Glutamatergic neuron (in vitro differentiated cells): ENCODE measurements around the gene QRFP. TPM values are rescaled to one million over a fixed set of nuclear protein-coding genes. Genes with fewer than 3 reads are reported as not detected.

ENCODE experiments used
- DNase-seq: peaks from one replicate; pipeline ENCODE4 v3.0.0; 2022
- H3K27ac Mint-ChIP-seq: one replicate; pipeline ENCODE4 v1.8.0; 2020; ENCODE audit warnings: mild to moderate bottlenecking, mixed read lengths, inconsistent platforms; ENCODE audit not compliant: unreplicated experiment
- H3K27me3 Mint-ChIP-seq: one replicate; pipeline ENCODE4 v1.8.0; 2020; ENCODE audit warnings: mild to moderate bottlenecking, moderate library complexity, mixed read lengths, inconsistent platforms; ENCODE audit not compliant: unreplicated experiment
- H3K36me3 Mint-ChIP-seq: one replicate; pipeline ENCODE4 v1.8.0; 2020; ENCODE audit warnings: mild to moderate bottlenecking, mixed read lengths, inconsistent platforms; ENCODE audit not compliant: unreplicated experiment
- H3K4me1 Mint-ChIP-seq: one replicate; pipeline ENCODE4 v1.8.0; 2020; ENCODE audit warnings: mild to moderate bottlenecking, low read depth, mixed read lengths, inconsistent platforms; ENCODE audit not compliant: unreplicated experiment
- H3K4me3 Mint-ChIP-seq: one replicate; pipeline ENCODE4 v1.8.0; 2020; ENCODE audit warnings: mild to moderate bottlenecking, mixed read lengths, inconsistent platforms; ENCODE audit not compliant: unreplicated experiment
- H3K9me3 Mint-ChIP-seq: one replicate; pipeline ENCODE4 v1.8.0; 2020; ENCODE audit warnings: mild to moderate bottlenecking, moderate library complexity, mixed read lengths, inconsistent platforms; ENCODE audit not compliant: unreplicated experiment
- CTCF ChIP-seq: fragments of 200-600 bp; sonication (generic); IDR thresholded peaks from one replicate; pipeline ENCODE4 v1.5.0; 2021; ENCODE audit not compliant: partially characterized antibody, unreplicated experiment
- total RNA-seq: library from RNA; stranded (reverse); fragmentation: NEBNext Ultra II Directional; extraction: Animal tissue kit (Norgen Biotek cat#: 25700); gene quantifications from one replicate; pipeline ENCODE4 v1.2.1, GENCODE V29; 2021; ENCODE audit not compliant: unreplicated experiment

The QRFP gene
- total RNA-seq, 1 donor from 2014 or later: not detected

GRCh38 chr9:130942679-130943078 is 46.1 kb upstream of the QRFP start:
- Mint-ChIP-seq H3K27ac (no peak overlapping the region), H3K36me3 (no peaks in the 10 kb centered on the region), H3K27me3 (peaks cover 9% of the 10 kb centered on the region), H3K9me3 (peaks cover 3% of the 10 kb centered on the region), H3K4me3 (no peak overlapping the region), H3K4me1 (peaks cover 2% of the 10 kb centered on the region)
- no peak for DNase-seq
- TF ChIP-seq CTCF: no peak

DNA sequence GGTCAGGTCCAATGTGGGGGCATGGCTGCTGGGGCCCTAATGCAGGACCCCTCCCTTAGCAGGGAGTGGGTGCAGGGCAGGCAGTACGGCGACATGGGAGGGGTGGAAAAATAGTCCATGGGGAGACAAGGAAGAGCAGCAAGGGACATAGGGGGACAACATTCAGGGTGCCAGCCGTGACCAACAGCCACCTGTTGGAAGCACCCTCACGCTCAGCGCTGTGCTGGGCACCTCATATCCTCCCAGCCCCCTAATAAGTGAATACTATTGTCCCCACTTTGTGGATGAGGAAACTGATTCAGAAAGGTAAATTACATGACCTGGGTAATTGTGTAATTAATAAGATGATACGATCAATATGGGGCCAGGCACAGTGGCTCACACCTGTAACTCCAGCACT is 45.5 kb upstream of the QRFP start:
- TF ChIP-seq CTCF: no peak
- H3K4me1 Mint-ChIP-seq: peaks cover 2% of the 10 kb centered on the region
- peaks cover 5% of the 10 kb centered on the region for H3K9me3 Mint-ChIP-seq
- H3K27ac Mint-ChIP-seq: no peak overlapping the region
- H3K4me3 Mint-ChIP-seq: no peak overlapping the region
- no peak for DNase-seq
- H3K27me3 Mint-ChIP-seq: peaks cover 12% of the 10 kb centered on the region
- no peaks in the 10 kb centered on the region for H3K36me3 Mint-ChIP-seq

- Mint-ChIP-seq H3K27me3 (peaks cover 16% of the 10 kb centered on the region), H3K4me1 (peaks cover 6% of the 10 kb centered on the region), H3K36me3 (no peaks in the 10 kb centered on the region), H3K27ac (peak overlapping the region; percentile 22), H3K4me3 (peak overlapping the region; percentile 11), H3K9me3 (peaks cover 7% of the 10 kb centered on the region)
- TF ChIP-seq CTCF: peak; percentile 91
- peak; percentile 78 for DNase-seq
Measured at GRCh38 chr9:130940693-130941576, 44.3 kb upstream of the QRFP start.

DNA sequence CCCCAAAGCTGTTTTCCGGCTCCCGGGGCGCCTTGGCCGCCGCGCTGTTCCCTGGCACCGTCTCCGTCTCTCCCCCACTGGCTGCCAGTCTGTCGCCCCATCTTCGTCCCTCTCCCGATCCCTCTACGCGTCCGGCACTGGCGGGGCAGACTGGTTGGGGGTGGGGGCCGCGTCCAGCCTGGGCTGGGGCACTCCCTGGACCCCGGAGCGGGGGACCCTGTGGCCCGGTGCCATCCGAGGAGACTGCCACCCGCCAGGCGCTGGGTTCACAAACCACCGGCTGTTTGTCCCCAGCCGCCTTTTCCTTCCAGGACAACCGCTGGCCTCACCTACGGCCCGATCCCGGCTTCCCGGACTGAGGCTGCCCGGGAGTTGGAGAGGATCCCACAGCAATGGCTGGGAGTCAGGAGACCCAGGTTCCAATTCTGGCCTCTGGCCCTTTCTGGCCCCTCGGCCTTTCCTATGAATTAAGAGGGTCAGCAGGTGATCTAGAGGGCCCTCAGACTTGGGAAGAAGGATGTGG is 43.5 kb upstream of the QRFP start:
- Mint-ChIP-seq H3K36me3 (no peaks in the 10 kb centered on the region), H3K27ac (no peak overlapping the region), H3K27me3 (peaks cover 16% of the 10 kb centered on the region), H3K4me3 (no peak overlapping the region), H3K4me1 (peaks cover 6% of the 10 kb centered on the region), H3K9me3 (peaks cover 9% of the 10 kb centered on the region)
- no peak for TF ChIP-seq CTCF
- DNase-seq: no peak

DNA sequence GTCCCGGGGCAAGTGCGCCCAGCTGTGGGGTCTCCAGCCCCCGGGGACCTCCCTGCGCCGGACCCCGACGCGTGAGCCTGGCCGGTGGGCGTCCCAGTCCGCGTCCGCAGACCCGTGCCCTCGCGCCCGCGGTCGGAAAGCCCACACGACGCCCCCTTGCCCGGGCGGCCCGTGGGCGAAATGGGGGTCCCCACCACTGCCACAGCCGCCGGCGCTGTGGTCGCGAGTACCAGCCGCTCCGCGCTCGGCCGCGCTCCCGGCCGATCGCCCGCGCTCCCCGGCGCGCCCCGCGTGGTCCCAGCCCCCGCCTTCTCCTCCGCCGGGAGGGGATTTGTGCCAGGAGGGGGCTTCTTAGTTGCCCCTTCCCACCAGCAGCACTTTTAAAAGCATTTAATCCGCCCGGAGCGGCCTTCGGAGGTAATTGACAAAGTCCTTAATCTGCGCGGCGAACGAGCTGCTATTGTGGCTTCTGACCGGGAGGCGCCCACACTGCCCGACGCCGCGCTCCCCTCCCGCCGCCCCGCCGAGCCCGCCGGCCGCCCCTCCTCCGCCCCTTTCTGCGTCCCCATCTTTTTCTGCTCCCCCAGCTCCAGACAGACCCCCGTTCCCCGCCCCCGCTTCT is 42.9 kb upstream of the QRFP start:
- TF ChIP-seq CTCF: peak; percentile 5
- Mint-ChIP-seq H3K27ac (no peak overlapping the region), H3K36me3 (no peaks in the 10 kb centered on the region), H3K9me3 (peaks cover 10% of the 10 kb centered on the region), H3K27me3 (peaks cover 21% of the 10 kb centered on the region), H3K4me1 (peaks cover 9% of the 10 kb centered on the region), H3K4me3 (no peak overlapping the region)
- no peak for DNase-seq
